H1 (cell line): ENCODE measurements around the gene TKFC. TPM values are rescaled to one million over a fixed set of nuclear protein-coding genes. Genes with fewer than 3 reads are reported as not detected.

Experiments
- CTCF ChIA-PET: fragments of 300-600 bp; sonication (Branson Sonifier 250); formaldehyde crosslinking; loops from one replicate; lab custom pipeline; 2021; ENCODE audit not compliant: partially characterized antibody; lab: Charles Lee
- POLR2A ChIA-PET: fragments of 300-600 bp; sonication (Branson Sonifier 250); formaldehyde crosslinking; loops from one replicate; lab custom pipeline; 2021; ENCODE audit warnings: inconsistent platforms; ENCODE audit not compliant: partially characterized antibody; lab: Charles Lee
- DNase-seq, 2 experiments: peaks; one replicate each; pipeline versions ENCODE4 v3.0.0 to v3.0.0-alpha.2; 2010 to 2022; ENCODE audit warnings: low spot score in 2 of 2, low read depth in 1 of 2, mixed read lengths in 1 of 2
- FAIRE-seq: peaks from 2 replicates; lab custom pipeline; 2011; peaks lifted over from hg19 to GRCh38; lab: Jason Lieb, UNC
- H2AFZ ChIP-seq: 2 replicates; pipeline ENCODE4 v1.8.1; 2012; ENCODE audit warnings: low read length, inconsistent platforms
- H2AK5ac ChIP-seq: 2 replicates; pipeline ENCODE4 v1.6.1; 2013; ENCODE audit warnings: low read depth, low read length
- H2BK120ac ChIP-seq: replicated peaks from 2 replicates; pipeline ENCODE3; 2013; ENCODE audit warnings: low read depth, low read length, inconsistent platforms
- H2BK12ac ChIP-seq: 2 replicates; pipeline ENCODE4 v1.6.1; 2013; ENCODE audit warnings: low read depth, low read length
- H2BK15ac ChIP-seq: 2 replicates; pipeline ENCODE4 v1.6.1; 2013; ENCODE audit warnings: low read length
- H2BK20ac ChIP-seq: 2 replicates; pipeline ENCODE4 v1.6.1; 2013; ENCODE audit warnings: low read length
- H2BK5ac ChIP-seq: 2 replicates; pipeline ENCODE4 v1.6.1; 2013; ENCODE audit warnings: low read depth, low read length
- H3K14ac ChIP-seq: 2 replicates; pipeline ENCODE4 v1.6.1; 2013; ENCODE audit warnings: inconsistent platforms; ENCODE audit not compliant: insufficient read length
- H3K18ac ChIP-seq: 2 replicates; pipeline ENCODE4 v1.6.1; 2013; ENCODE audit warnings: low read length; ENCODE audit errors: extremely low read depth
- H3K23ac ChIP-seq: 2 replicates; pipeline ENCODE4 v1.6.1; 2013; ENCODE audit warnings: inconsistent platforms; ENCODE audit not compliant: insufficient read length
- H3K23me2 ChIP-seq: 2 replicates; pipeline ENCODE4 v1.6.1; 2013; ENCODE audit warnings: low read depth, low read length
- H3K27ac ChIP-seq: 2 replicates; pipeline ENCODE4 v1.6.1; 2011; ENCODE audit warnings: low read depth, low read length, inconsistent platforms
- H3K27me3 ChIP-seq, 4 experiments: replicated peaks in 1 of 4; 1 replicate in 1 of 4; 2 replicates in 3 of 4; pipeline versions ENCODE4 v1.6.1 to v1.8.1; 2011 to 2013; ENCODE audit warnings: low read length in 3 of 4, mild to moderate bottlenecking in 3 of 4, inconsistent platforms in 2 of 4, mixed read lengths in 2 of 4, moderate library complexity in 1 of 4; ENCODE audit not compliant: control insufficient read depth in 3 of 4, insufficient read depth in 3 of 4; ENCODE audit errors: extremely low read depth in 1 of 4
- H3K36me3 ChIP-seq, 4 experiments: 2 replicates each; pipeline versions ENCODE4 v1.6.1 to v1.8.1; 2011 to 2013; ENCODE audit warnings: mild to moderate bottlenecking in 4 of 4, low read length in 3 of 4, moderate library complexity in 2 of 4, control low read depth in 1 of 4, inconsistent platforms in 1 of 4; ENCODE audit not compliant: insufficient read depth in 4 of 4, control insufficient read depth in 2 of 4
- H3K4ac ChIP-seq: replicated peaks from 2 replicates; pipeline ENCODE3; 2013; ENCODE audit warnings: low read length, low read depth, mixed read lengths, inconsistent platforms; ENCODE audit not compliant: insufficient read length
- H3K4me1 ChIP-seq, 4 experiments: replicated peaks in 1 of 4; 1 replicate in 1 of 4; 2 replicates in 3 of 4; pipeline versions ENCODE4 v1.6.1 to v1.8.1; 2011 to 2013; ENCODE audit warnings: low read length in 3 of 4, inconsistent platforms in 2 of 4, mixed read lengths in 1 of 4; ENCODE audit not compliant: insufficient read depth in 4 of 4, control insufficient read depth in 3 of 4
- H3K4me2 ChIP-seq, 2 experiments: 2 replicates each; pipeline versions ENCODE4 v1.6.1 to v1.8.1; 2011 to 2013; ENCODE audit warnings: low read depth in 2 of 2, low read length in 2 of 2, control low read depth in 1 of 2, inconsistent platforms in 1 of 2, mild to moderate bottlenecking in 1 of 2; ENCODE audit not compliant: insufficient read depth in 1 of 2
- H3K4me3 ChIP-seq, 4 experiments: fragments of 200-600, 300-600 bp in 1 of 4; sonication (generic), shearing (Covaris generic), sonication (Bioruptor Twin) in 1 of 4; 2 replicates each; pipeline versions ENCODE4 v1.5.1 to v1.8.1; 2011 to 2016; ENCODE audit warnings: low read length in 4 of 4, low read depth in 3 of 4, control low read depth in 2 of 4, inconsistent platforms in 2 of 4, mild to moderate bottlenecking in 2 of 4, mixed read lengths in 1 of 4, moderate library complexity in 1 of 4; ENCODE audit not compliant: insufficient read depth in 2 of 4; ENCODE audit errors: extremely low read depth in 1 of 4
- H3K56ac ChIP-seq: replicated peaks from 2 replicates; pipeline ENCODE3; 2013; ENCODE audit warnings: low read depth, mild to moderate bottlenecking, mixed read lengths, low read length, inconsistent platforms; ENCODE audit not compliant: insufficient read length
- H3K79me1 ChIP-seq: 2 replicates; pipeline ENCODE4 v1.6.1; 2013; ENCODE audit warnings: low read depth, low read length, control low read depth
- H3K79me2 ChIP-seq, 2 experiments: 2 replicates each; pipeline versions ENCODE4 v1.6.1 to v1.8.1; 2012 to 2013; ENCODE audit warnings: low read length in 2 of 2, mild to moderate bottlenecking in 2 of 2, inconsistent platforms in 1 of 2; ENCODE audit not compliant: insufficient read depth in 2 of 2, control insufficient read depth in 1 of 2
- H3K9ac ChIP-seq, 4 experiments: replicated peaks in 1 of 4; 1 replicate in 1 of 4; 2 replicates in 3 of 4; pipeline versions ENCODE4 v1.6.1 to v1.8.1; 2011 to 2013; ENCODE audit warnings: low read depth in 3 of 4, low read length in 3 of 4, control low read depth in 2 of 4, mild to moderate bottlenecking in 2 of 4, moderate library complexity in 2 of 4, inconsistent platforms in 1 of 4; ENCODE audit errors: extremely low read depth in 1 of 4
- H3K9me3 ChIP-seq, 2 experiments: 2 replicates each; pipeline versions ENCODE4 v1.6.1 to v1.8.1; 2012 to 2013; ENCODE audit warnings: mild to moderate bottlenecking in 2 of 2, moderate library complexity in 2 of 2, control low read depth in 1 of 2, inconsistent platforms in 1 of 2, low read depth in 1 of 2, low read length in 1 of 2, mixed read lengths in 1 of 2; ENCODE audit not compliant: insufficient read depth in 2 of 2
- H4K20me1 ChIP-seq, 2 experiments: replicated peaks in 1 of 2; 2 replicates each; pipeline versions ENCODE3 to v1.8.1; 2011 to 2013; ENCODE audit warnings: inconsistent platforms in 2 of 2, low read length in 2 of 2, mild to moderate bottlenecking in 1 of 2; ENCODE audit not compliant: insufficient read depth in 2 of 2, control insufficient read depth in 1 of 2
- H4K5ac ChIP-seq: 2 replicates; pipeline ENCODE4 v1.6.1; 2013; ENCODE audit warnings: low read length, low read depth, mixed read lengths, inconsistent platforms; ENCODE audit not compliant: insufficient read length
- H4K8ac ChIP-seq: 2 replicates; pipeline ENCODE4 v1.8.0; 2013; ENCODE audit warnings: mild to moderate bottlenecking, moderate library complexity, low read length, inconsistent platforms; ENCODE audit not compliant: insufficient read depth; ENCODE audit errors: extremely low read depth
- H4K91ac ChIP-seq: replicated peaks from 2 replicates; pipeline ENCODE3; 2013; ENCODE audit warnings: low read length, mixed read lengths, inconsistent platforms; ENCODE audit not compliant: insufficient read length
- EP300 ChIP-seq, 2 experiments: IDR thresholded peaks; 1 replicate in 1 of 2; 2 replicates in 1 of 2; pipeline ENCODE4 v1.6.1; 2011 to 2012; ENCODE audit warnings: low read depth in 2 of 2, low read length in 2 of 2, mild to moderate bottlenecking in 2 of 2, borderline replicate concordance in 1 of 2, inconsistent platforms in 1 of 2, moderate library complexity in 1 of 2
- EZH2 ChIP-seq: fragments of 200-600 bp; sonication (generic); IDR thresholded peaks from 2 replicates; pipeline ENCODE4 v1.7.1; 2012; ENCODE audit warnings: low read depth, mild to moderate bottlenecking, moderate library complexity, low read length, inconsistent platforms; ENCODE audit not compliant: severe bottlenecking
- FOSL1 ChIP-seq: IDR thresholded peaks from 2 replicates; pipeline ENCODE4 v1.6.1; 2011; ENCODE audit warnings: mild to moderate bottlenecking, low read depth, low read length, moderate library complexity; ENCODE audit not compliant: insufficient read depth
- GTF2F1 ChIP-seq: IDR thresholded peaks from 2 replicates; pipeline ENCODE4 v1.6.1; 2012; ENCODE audit warnings: low read depth, low read length, improper control_type of control experiment, borderline replicate concordance
- HDAC2 ChIP-seq, 2 experiments: fragments of 300-600 bp in 1 of 2; sonication (generic) in 1 of 2; IDR thresholded peaks; 2 replicates each; pipeline ENCODE4 v1.6.1; 2011 to 2012; ENCODE audit warnings: low read depth in 2 of 2, low read length in 2 of 2, mild to moderate bottlenecking in 2 of 2, moderate library complexity in 2 of 2, borderline replicate concordance in 1 of 2, inconsistent platforms in 1 of 2
- KDM5A ChIP-seq: fragments of 200-600 bp; IDR thresholded peaks from 2 replicates; pipeline ENCODE4 v1.7.1; 2012; ENCODE audit warnings: mild to moderate bottlenecking, low read length, inconsistent platforms, mixed read lengths
- POLR2AphosphoS5 ChIP-seq: IDR thresholded peaks from 2 replicates; pipeline ENCODE4 v1.6.1; 2011; ENCODE audit warnings: low read depth, low read length
- RBBP5 ChIP-seq: IDR thresholded peaks from 2 replicates; pipeline ENCODE4 v1.7.1; 2012; ENCODE audit warnings: low read depth, mild to moderate bottlenecking, inconsistent platforms, low read length, moderate library complexity, borderline replicate concordance
- SIX5 ChIP-seq: IDR thresholded peaks from 2 replicates; pipeline ENCODE4 v1.6.1; 2011; ENCODE audit warnings: mild to moderate bottlenecking, low read depth, low read length
- SP4 ChIP-seq: IDR thresholded peaks from 2 replicates; pipeline ENCODE4 v1.6.1; 2012; ENCODE audit warnings: low read length, inconsistent platforms
- YY1 ChIP-seq: IDR thresholded peaks from 2 replicates; pipeline ENCODE4 v1.6.1; 2011; ENCODE audit warnings: low read depth, mild to moderate bottlenecking, low read length
- WGBS, 2 experiments: shearing (Covaris generic) in 1 of 2; methylation state at CpG; one replicate each; pipeline versions ENCODE4 v1.1.6 to v1.1.7; 2013 to 2015; ENCODE audit warnings: low lambda C conversion rate in 2 of 2, mixed read lengths in 2 of 2, inconsistent platforms in 1 of 2, low coverage in 1 of 2, missing lambda C conversion rate in 1 of 2; ENCODE audit not compliant: insufficient replicate concordance in 2 of 2, insufficient coverage in 1 of 2, insufficient read length in 1 of 2; ENCODE audit errors: extremely low coverage in 1 of 2, missing lambda C conversion rate in 1 of 2; 5-methylcytosine and 5-hydroxymethylcytosine counted together
- polyA plus RNA-seq, 7 experiments: library from polyadenylated mRNA; depleted of rRNA in 3 of 7; stranded (reverse) in 5 of 7; unstranded in 2 of 7; fragments of >200 nt in 5 of 7; fragments of 200-250 nt in 2 of 7; gene quantifications; 1 replicate in 5 of 7; 2 replicates in 1 of 7; 4 replicates in 1 of 7; pipeline versions ENCODE4 v1.2.1 to v1.2.3, GENCODE V29; 2011 to 2013; ENCODE audit warnings: missing spikeins in 2 of 7, mixed read lengths in 2 of 7
- total RNA-seq: library from RNA; stranded (reverse); fragmentation: NEBNext Ultra II Directional; extraction: Animal tissue kit (Norgen Biotek cat#: 25700); gene quantifications from 2 replicates; pipeline ENCODE4 v1.2.1, GENCODE V29; 2021
- TF ChIP-seq, protein P1 (sequence below): IDR thresholded peaks from 2 replicates; pipeline ENCODE4 v1.6.1; 2011; ENCODE audit warnings: low read depth, mild to moderate bottlenecking, low read length; ENCODE audit not compliant: insufficient read depth

Gene TKFC
- total and polyA plus RNA-seq, 2 of the 8 experiments (the other 6 are each of a cell fraction or from before 2014, with no cell fraction given) = 53.5 to 55.0 TPM

DNA sequence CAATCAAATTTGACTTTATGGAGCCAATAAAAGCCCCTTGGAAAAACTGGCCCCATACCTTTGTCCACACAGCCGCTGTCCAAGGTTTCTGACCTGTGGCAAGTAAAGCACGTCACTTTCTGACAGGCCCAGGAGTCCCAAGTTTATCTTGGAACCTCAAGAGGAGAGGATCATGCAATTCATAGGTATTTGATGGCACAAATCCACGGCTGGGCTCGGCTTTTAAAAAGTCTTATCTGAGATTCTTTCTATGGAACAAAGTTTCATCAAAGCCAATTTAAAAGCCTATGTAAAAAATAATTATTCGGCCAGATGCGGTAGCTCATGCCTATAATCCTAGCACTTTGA lies 42.7 kb downstream of the TKFC start:
- no peak for DNase-seq
- Histone ChIP-seq H3K14ac (no peak overlapping the region), H3K18ac (no peak overlapping the region), H2BK15ac (no peak overlapping the region), H2BK5ac (no peak overlapping the region), H3K23me2 (no peaks in the 10 kb centered on the region), H4K91ac (no peak overlapping the region), H3K9ac (no peak overlapping the region), H3K23ac (no peak overlapping the region), H2AK5ac (no peak overlapping the region), H3K27me3 (no peaks in the 10 kb centered on the region), H2BK20ac (no peak overlapping the region), H3K9me3 (peaks cover 16 to 19% of the 10 kb centered on the region in 2 experiments), H3K27ac (no peak overlapping the region)
- 92% methylated on average over 6 of the region's 6 CpGs; no CpG with 5 or more reads in 1 of the 2 experiments for WGBS, 2 experiments
- no peak for TF ChIP-seq EP300 (IDR thresholded peaks at IDR 0.05; ENCODE audit: borderline replicate concordance in 1 of 2, low read depth in 2 of 2, low read length in 2 of 2)
- TF ChIP-seq GTF2F1 = no peak
- no peak for TF ChIP-seq EZH2
- TF ChIP-seq HDAC2 (IDR thresholded peaks at IDR 0.05; ENCODE audit: borderline replicate concordance in 1 of 2, low read depth in 2 of 2, low read length in 2 of 2) = no peak
- TF ChIP-seq POLR2AphosphoS5 = no peak
- no peak for TF ChIP-seq YY1
- no peak for TF ChIP-seq RBBP5
- no peak for TF ChIP-seq SP4
- no peak for TF ChIP-seq KDM5A
- TF ChIP-seq, protein P1, sequence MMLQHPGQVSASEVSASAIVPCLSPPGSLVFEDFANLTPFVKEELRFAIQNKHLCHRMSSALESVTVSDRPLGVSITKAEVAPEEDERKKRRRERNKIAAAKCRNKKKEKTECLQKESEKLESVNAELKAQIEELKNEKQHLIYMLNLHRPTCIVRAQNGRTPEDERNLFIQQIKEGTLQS = no peak
- TF ChIP-seq SIX5 = no peak
- no peak for TF ChIP-seq FOSL1
- TF ChIP-seq, all 59 proteins: peak for 0
- no peaks in the 10 kb centered on the region for H3K4me1 ChIP-seq
- no peaks in the 10 kb centered on the region for H4K20me1 ChIP-seq
- no peak overlapping the region for H2AFZ ChIP-seq
- H3K36me3 ChIP-seq = peaks cover 0 to 34% (median 9%) of the 10 kb centered on the region in 4 experiments; a peak in 4 of 8 replicates
- ChIA-PET POLR2A (interaction anchor here (0.6 to 38.6 kb wide), 3 partner anchors 10 to 106 kb away, joined by 3 to 1106 read pairs (median 8); partner anchors contain the start of genes CYB561A3, DDB1, TKFC and TMEM138), CTCF (interaction anchor here (1.0 to 4.5 kb wide), 4 partner anchors 9 to 39 kb away, joined by 4 to 21 read pairs (median 8); partner anchors contain the start of gene TMEM138)
- no peak overlapping the region for H3K4me3 ChIP-seq
- H3K79me1 ChIP-seq = no peaks in the 10 kb centered on the region
- H3K4ac ChIP-seq = no peak overlapping the region
- no peak overlapping the region for H4K8ac ChIP-seq
- no peak overlapping the region for H4K5ac ChIP-seq
- H2BK12ac ChIP-seq = no peak overlapping the region
- no peak overlapping the region for H2BK120ac ChIP-seq
- no peak overlapping the region for H3K4me2 ChIP-seq
- no peak for FAIRE-seq
- no peaks in the 10 kb centered on the region for H3K79me2 ChIP-seq
- H3K56ac ChIP-seq = no peak overlapping the region
